ENCODE results near the gene TLNRD1.

DNA sequence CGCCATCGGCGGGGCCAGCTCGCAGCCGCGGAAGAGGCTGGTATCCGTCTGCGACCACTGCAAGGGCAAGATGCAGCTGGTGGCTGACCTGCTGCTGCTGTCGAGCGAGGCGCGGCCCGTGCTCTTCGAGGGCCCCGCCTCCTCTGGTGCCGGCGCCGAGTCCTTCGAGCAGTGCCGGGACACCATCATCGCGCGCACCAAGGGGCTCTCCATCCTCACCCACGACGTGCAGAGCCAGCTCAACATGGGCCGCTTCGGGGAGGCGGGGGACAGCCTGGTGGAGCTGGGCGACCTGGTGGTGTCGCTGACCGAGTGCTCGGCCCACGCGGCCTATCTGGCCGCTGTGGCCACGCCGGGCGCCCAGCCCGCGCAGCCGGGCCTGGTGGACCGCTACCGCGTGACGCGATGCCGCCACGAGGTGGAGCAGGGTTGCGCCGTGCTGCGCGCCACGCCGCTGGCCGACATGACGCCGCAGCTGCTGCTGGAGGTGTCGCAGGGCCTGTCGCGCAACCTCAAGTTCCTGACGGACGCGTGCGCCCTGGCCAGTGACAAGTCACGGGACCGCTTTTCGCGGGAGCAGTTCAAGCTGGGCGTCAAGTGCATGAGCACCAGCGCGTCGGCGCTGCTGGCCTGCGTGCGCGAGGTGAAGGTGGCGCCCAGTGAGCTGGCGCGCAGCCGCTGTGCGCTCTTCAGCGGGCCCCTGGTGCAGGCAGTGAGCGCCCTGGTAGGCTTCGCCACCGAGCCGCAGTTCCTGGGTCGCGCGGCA lies 1.8 kb downstream of the TLNRD1 start:
- TF ChIP-seq, protein P1, sequence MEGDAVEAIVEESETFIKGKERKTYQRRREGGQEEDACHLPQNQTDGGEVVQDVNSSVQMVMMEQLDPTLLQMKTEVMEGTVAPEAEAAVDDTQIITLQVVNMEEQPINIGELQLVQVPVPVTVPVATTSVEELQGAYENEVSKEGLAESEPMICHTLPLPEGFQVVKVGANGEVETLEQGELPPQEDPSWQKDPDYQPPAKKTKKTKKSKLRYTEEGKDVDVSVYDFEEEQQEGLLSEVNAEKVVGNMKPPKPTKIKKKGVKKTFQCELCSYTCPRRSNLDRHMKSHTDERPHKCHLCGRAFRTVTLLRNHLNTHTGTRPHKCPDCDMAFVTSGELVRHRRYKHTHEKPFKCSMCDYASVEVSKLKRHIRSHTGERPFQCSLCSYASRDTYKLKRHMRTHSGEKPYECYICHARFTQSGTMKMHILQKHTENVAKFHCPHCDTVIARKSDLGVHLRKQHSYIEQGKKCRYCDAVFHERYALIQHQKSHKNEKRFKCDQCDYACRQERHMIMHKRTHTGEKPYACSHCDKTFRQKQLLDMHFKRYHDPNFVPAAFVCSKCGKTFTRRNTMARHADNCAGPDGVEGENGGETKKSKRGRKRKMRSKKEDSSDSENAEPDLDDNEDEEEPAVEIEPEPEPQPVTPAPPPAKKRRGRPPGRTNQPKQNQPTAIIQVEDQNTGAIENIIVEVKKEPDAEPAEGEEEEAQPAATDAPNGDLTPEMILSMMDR (IDR thresholded peaks at IDR 0.05; ENCODE audit: low read depth, low read length) = no peak
- TF ChIP-seq EZH2phosphoT487 (IDR thresholded peaks at IDR 0.05; ENCODE audit: low read depth) = no peak

All from OCI-LY3 (cell line).